Muscle of back (tissue), 11 donors: ENCODE data around the gene GADD45G. TPM values are rescaled to one million over a fixed set of nuclear protein-coding genes. Genes with fewer than 3 reads are reported as not detected.

Experiments
- DNase-seq, 3 donors: peaks; one replicate each; pipeline versions ENCODE4 v3.0.0 to v3.0.0-alpha.2; 2013
- polyA plus RNA-seq, 10 donors: library from polyadenylated mRNA; unstranded; fragments of 120-200 nt; gene quantifications; one replicate each; pipeline ENCODE4 v1.2.1, GENCODE V29; 2013; ENCODE audit not compliant: insufficient read length in 10 of 10

The GADD45G gene
- polyA plus RNA-seq, 10 donors = 6.6 to 14.0 (median 8.4) TPM

GRCh38 chr9:89648247-89649000 lies 43.6 kb downstream of the GADD45G start:
- DNase-seq = no peak

- DNase-seq = no peak
Measured at GRCh38 chr9:89649039-89649691, 44.4 kb downstream of the GADD45G start.

- DNase-seq = no peak
Measured at GRCh38 chr9:89654025-89654662, 49.3 kb downstream of the GADD45G start.

- no peak for DNase-seq
Measured at GRCh38 chr9:89655056-89655989, 50.5 kb downstream of the GADD45G start.

Other genes starting within 250 kb of the GADD45G start
- gene SEMA4D, start 106.9 kb upstream of the GADD45G start, polyA plus RNA-seq = 10 to 100 TPM; 13.7 to 24.7 (median 21.4) TPM